Progenitor cell of endocrine pancreas (in vitro differentiated cells): Measurements from ENCODE around the gene TCF7. TPM values are rescaled to one million over a fixed set of nuclear protein-coding genes. Genes with fewer than 3 reads are reported as not detected.

ENCODE experiments used
- DNase-seq: peaks from one replicate; pipeline ENCODE4 v3.0.0; 2021; ENCODE audit warnings: low spot score; ENCODE audit not compliant: unreplicated experiment
- H3K27ac Mint-ChIP-seq: 2 replicates; pipeline ENCODE4 v1.8.0; 2021; ENCODE audit warnings: mild to moderate bottlenecking, moderate library complexity, mixed read lengths
- H3K27me3 Mint-ChIP-seq: 2 replicates; pipeline ENCODE4 v1.8.0; 2021; ENCODE audit warnings: mixed read lengths
- H3K36me3 Mint-ChIP-seq: 2 replicates; pipeline ENCODE4 v1.8.0; 2022; ENCODE audit warnings: mixed read lengths; ENCODE audit not compliant: insufficient read depth
- H3K4me1 Mint-ChIP-seq: 2 replicates; pipeline ENCODE4 v1.8.0; 2021; ENCODE audit warnings: low read depth, mixed read lengths
- H3K4me3 Mint-ChIP-seq: 2 replicates; pipeline ENCODE4 v1.8.0; 2021; ENCODE audit warnings: low read depth, mild to moderate bottlenecking, moderate library complexity, mixed read lengths
- H3K9me3 Mint-ChIP-seq: 2 replicates; pipeline ENCODE4 v1.8.0; 2021; ENCODE audit warnings: low read depth, mixed read lengths
- total RNA-seq: library from RNA; stranded (reverse); gene quantifications from 2 replicates; pipeline ENCODE4 v1.2.1, GENCODE V29; 2021
- TF ChIP-seq, protein P1 (sequence below): fragments of 200-600 bp; sonication (generic); IDR thresholded peaks from one replicate; pipeline ENCODE4 v1.5.0; 2021; ENCODE audit warnings: antibody characterized with exemption, mild to moderate bottlenecking; ENCODE audit not compliant: unreplicated experiment

The TCF7 gene
- total RNA-seq, 1 donor from 2014 or later: 14.4 TPM

DNA sequence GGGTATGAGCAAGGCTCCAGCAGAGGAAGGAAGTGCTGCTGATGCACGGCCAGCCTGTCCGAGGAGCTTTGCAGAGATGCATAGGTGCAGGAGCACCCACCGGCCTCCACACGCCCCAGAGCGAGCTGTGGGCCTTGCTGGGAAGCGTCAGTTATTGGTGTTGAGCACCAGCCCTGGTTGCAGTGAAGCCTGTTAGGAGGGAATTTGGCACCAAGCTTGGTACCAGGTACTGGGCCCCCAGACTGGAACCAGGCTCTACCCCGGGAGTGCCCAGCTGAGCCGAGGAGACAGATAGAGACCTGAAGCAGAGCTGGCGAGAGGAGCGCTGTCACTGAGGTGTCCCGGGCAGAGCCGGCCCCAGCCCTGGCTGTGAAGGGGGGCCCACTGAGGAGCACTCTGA, 5.2 kb downstream of the TCF7 start:
- no peak for DNase-seq
- Mint-ChIP-seq H3K27ac (no peak overlapping the region), H3K27me3 (no peaks in the 10 kb centered on the region), H3K4me1 (peaks cover 8% of the 10 kb centered on the region), H3K4me3 (no peak overlapping the region), H3K36me3 (peaks cover 4% of the 10 kb centered on the region), H3K9me3 (no peaks in the 10 kb centered on the region)
- TF ChIP-seq, protein P1, sequence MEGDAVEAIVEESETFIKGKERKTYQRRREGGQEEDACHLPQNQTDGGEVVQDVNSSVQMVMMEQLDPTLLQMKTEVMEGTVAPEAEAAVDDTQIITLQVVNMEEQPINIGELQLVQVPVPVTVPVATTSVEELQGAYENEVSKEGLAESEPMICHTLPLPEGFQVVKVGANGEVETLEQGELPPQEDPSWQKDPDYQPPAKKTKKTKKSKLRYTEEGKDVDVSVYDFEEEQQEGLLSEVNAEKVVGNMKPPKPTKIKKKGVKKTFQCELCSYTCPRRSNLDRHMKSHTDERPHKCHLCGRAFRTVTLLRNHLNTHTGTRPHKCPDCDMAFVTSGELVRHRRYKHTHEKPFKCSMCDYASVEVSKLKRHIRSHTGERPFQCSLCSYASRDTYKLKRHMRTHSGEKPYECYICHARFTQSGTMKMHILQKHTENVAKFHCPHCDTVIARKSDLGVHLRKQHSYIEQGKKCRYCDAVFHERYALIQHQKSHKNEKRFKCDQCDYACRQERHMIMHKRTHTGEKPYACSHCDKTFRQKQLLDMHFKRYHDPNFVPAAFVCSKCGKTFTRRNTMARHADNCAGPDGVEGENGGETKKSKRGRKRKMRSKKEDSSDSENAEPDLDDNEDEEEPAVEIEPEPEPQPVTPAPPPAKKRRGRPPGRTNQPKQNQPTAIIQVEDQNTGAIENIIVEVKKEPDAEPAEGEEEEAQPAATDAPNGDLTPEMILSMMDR: no peak

DNA sequence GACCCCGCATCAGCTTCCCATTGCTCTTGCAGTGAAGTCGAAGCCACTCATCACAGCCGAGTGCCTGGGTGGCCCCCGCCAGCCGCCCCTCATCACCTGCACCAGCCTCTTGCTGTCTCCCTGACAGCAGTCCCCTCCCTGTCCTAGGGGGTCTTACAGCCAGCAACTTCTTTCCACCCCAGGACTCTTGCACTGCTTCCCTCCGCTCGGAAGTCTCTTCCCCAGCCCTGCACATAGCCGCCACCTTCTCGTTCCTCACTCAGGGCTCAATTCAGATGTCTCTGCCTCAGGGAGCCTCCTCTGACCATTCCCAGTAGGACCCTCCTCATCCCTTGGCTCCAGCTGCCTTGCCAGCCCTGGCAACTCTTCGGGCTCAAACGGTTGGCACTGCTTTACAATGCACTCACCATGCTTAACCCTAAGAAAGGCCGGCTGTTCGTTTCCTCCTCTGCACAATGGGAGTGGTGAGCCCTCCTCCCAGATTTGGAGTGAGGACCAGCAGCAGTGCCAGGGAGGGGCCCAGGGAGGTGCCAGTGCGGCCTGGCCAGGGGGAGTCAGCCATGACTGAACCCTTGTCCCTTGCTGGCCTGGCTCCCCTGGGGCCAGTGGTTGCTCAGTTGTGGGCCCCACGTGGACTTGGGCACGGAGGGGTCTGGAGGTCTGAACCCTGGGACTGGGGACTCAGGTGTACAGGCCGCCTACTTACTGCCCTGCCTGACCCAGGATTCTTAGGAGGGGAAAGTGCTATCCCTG, 6.1 kb downstream of the TCF7 start:
- Mint-ChIP-seq H3K36me3 (peaks cover 4% of the 10 kb centered on the region), H3K4me3 (peak overlapping the region; percentile 31), H3K27ac (no peak overlapping the region), H3K27me3 (no peaks in the 10 kb centered on the region), H3K4me1 (peaks cover 8% of the 10 kb centered on the region), H3K9me3 (no peaks in the 10 kb centered on the region)
- TF ChIP-seq, protein P1: no peak
- DNase-seq: no peak

DNA sequence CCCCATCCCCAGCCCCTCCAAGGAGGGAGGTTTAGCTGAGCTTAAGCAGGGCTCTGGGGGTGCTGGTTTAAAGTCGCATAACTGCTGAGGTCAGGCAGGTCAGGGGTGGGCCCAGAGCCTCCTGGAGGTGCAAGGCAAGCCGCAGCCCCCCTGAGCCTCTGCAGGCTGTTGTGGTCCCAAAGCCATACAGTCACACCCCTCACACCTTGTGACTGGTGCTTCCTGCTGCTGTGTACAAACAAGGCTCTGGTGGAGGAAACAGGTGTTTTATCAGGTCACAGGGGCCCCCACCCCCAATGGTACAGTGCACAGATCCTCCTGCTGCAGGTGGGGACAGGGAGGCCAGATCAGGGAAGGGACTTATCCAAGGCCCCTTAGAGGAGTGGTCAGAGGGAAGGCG, 8.0 kb downstream of the TCF7 start:
- TF ChIP-seq, protein P1: no peak
- H3K27ac Mint-ChIP-seq: no peak overlapping the region

DNA sequence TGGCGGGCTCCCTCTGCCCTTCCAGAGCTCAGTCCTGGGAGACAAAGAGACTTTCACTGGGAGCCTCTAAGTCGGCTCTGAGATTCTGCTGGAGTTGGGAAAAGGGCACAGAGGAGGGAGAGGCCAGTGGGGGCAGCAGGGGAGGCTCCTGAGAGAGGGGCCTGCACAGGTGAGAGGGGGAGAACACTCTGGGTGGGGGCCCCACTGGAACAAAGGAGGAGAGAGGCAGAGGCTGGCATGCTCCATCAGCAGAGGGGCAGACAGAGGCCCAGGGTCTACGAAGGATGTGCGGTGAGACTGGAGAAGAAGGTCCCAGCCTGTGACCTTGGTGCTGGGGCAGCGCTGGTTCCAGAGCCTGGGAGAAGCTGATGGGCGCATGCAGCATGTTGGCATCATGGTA, 8.9 kb downstream of the TCF7 start:
- Mint-ChIP-seq H3K27me3 (no peaks in the 10 kb centered on the region), H3K36me3 (peaks cover 3% of the 10 kb centered on the region), H3K4me3 (no peak overlapping the region), H3K9me3 (no peaks in the 10 kb centered on the region), H3K4me1 (no peaks in the 10 kb centered on the region), H3K27ac (no peak overlapping the region)
- TF ChIP-seq, protein P1: no peak
- DNase-seq: no peak

More for the DNA sequence above, 8.0 kb downstream of the TCF7 start:
- no peak overlapping the region for H3K4me3 Mint-ChIP-seq
- DNase-seq: no peak
- H3K9me3 Mint-ChIP-seq: no peaks in the 10 kb centered on the region
- H3K36me3 Mint-ChIP-seq: peaks cover 3% of the 10 kb centered on the region
- no peaks in the 10 kb centered on the region for H3K27me3 Mint-ChIP-seq
- H3K4me1 Mint-ChIP-seq: no peaks in the 10 kb centered on the region

DNA sequence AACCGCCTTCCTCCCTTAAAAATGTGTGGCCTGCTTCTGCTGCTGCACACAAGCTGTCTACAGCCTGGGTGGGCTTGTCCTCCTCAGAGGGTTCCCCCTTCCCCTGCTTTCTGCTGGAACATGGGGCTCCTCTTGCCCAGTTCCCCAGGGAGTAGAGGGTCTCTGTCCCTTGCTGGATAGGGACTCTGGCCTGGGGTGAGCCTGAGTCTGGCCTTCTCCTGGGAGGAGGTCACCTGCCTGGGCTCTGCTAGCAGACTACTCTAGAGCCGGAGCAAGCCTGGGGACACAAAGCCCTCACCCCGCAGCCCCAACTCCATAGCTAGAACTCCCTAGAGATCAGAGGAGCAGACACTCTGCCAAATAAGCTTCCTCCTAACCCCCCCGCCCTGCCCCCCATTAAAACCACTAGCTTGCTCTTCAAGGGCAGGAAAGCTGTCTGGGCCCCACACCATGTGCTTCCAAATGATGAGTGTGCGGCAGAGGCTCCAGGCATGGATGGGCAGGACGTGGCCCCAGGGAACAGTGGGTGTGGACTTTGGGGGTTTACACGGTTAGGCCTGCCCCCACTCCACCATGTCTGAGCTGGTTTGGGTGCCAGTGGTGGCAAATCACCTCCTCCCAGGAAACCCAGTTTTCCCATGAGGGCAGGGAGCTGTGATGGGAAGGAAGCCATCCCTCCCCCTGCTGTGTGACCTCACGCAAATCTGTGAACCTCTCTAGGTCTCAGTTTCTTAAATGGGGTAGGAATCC, 10.0 kb downstream of the TCF7 start:
- H3K36me3 Mint-ChIP-seq: peaks cover 3% of the 10 kb centered on the region
- no peak for DNase-seq
- H3K27ac Mint-ChIP-seq: no peak overlapping the region
- H3K4me3 Mint-ChIP-seq: no peak overlapping the region
- TF ChIP-seq, protein P1: no peak
- no peaks in the 10 kb centered on the region for H3K27me3 Mint-ChIP-seq
- H3K4me1 Mint-ChIP-seq: no peaks in the 10 kb centered on the region
- no peaks in the 10 kb centered on the region for H3K9me3 Mint-ChIP-seq
